Heart right ventricle (tissue), 16 donors: ENCODE measurements around the gene TTC23. TPM values are rescaled to one million over a fixed set of nuclear protein-coding genes. Genes with fewer than 3 reads are reported as not detected.
A peak's percentile ranks its signal among the peaks of the same experiment; 100 is the strongest.

Experiments
- ATAC-seq, 8 donors: fragments of 200-7000 bp; cut with Tn5 transposase; one replicate each; pipeline ENCODE4 v1.9.1; 2020; ENCODE audit warnings: mild to moderate bottlenecking in 8 of 8, moderate library complexity in 8 of 8, moderate number of reproducible peaks in 1 of 8
- DNase-seq, 2 donors: peaks; one replicate each; pipeline ENCODE4 v3.0.0-alpha.2; 2020
- H3K27ac ChIP-seq, 10 donors: fragments of 200-600 bp; sonication (generic) in 2 of 10; one replicate each; pipeline versions ENCODE4 v1.5.0 to v1.8.0; 2020 to 2022; ENCODE audit warnings: mild to moderate bottlenecking in 3 of 10
- H3K27me3 ChIP-seq, 7 donors: fragments of 200-600 bp; one replicate each; pipeline ENCODE4 v1.8.0; 2021 to 2022; ENCODE audit warnings: mild to moderate bottlenecking in 2 of 7
- H3K36me3 ChIP-seq, 9 donors: fragments of 200-600 bp; sonication (generic) in 1 of 9; one replicate each; pipeline versions ENCODE4 v1.5.0 to v1.8.0; 2020 to 2022; ENCODE audit warnings: mild to moderate bottlenecking in 2 of 9
- H3K4me1 ChIP-seq, 9 donors: fragments of 200-600 bp; sonication (generic) in 1 of 9; one replicate each; pipeline versions ENCODE4 v1.5.0 to v1.8.0; 2020 to 2022; ENCODE audit warnings: mild to moderate bottlenecking in 4 of 9
- H3K4me3 ChIP-seq, 10 donors: fragments of 200-600 bp; sonication (generic) in 2 of 10; one replicate each; pipeline versions ENCODE4 v1.5.0 to v1.8.0; 2020 to 2022; ENCODE audit warnings: mild to moderate bottlenecking in 7 of 10, moderate library complexity in 2 of 10
- H3K9me3 ChIP-seq, 11 donors: fragments of 200-600 bp in 10 of 11; sonication (generic) in 2 of 11; one replicate each; pipeline versions ENCODE4 v1.5.0 to v1.8.0; 2013 to 2022; ENCODE audit warnings: mild to moderate bottlenecking in 2 of 11, control low read depth in 1 of 11, moderate library complexity in 1 of 11
- WGBS, 2 donors: extraction: QIAGEN DNeasy Blood & Tissue Kit; methylation state at CpG; one replicate each; pipeline ENCODE4 v1.1.7; 2013; ENCODE audit warnings: inconsistent platforms in 1 of 2; 5-methylcytosine and 5-hydroxymethylcytosine counted together
- intact Hi-C, 10 donors: fragments of 100-400 bp; cut with DNase I; formaldehyde crosslinking; loops; one replicate each; pipeline versions ENCODE4 v1.11.1 to v1.14.2; 2022
- polyA plus RNA-seq, 2 donors: library from polyadenylated mRNA; stranded (reverse); fragments of 200-250 nt; gene quantifications; one replicate each; pipeline ENCODE4 v1.2.3, GENCODE V29; 2013
- total RNA-seq, 10 donors: library from RNA; stranded (reverse); fragmentation: NEBNext Ultra II Directional in 3 of 10; extraction: Animal tissue kit (Norgen Biotek cat#: 25700) in 3 of 10; gene quantifications; one replicate each; pipeline versions ENCODE4 v1.2.1 to v1.2.4, GENCODE V29; 2021 to 2023
- TF ChIP-seq, protein P1 (sequence below), 9 donors: fragments of 200-600 bp; sonication (generic) in 2 of 9; IDR thresholded peaks; one replicate each; pipeline versions ENCODE4 v1.5.0 to v1.8.0; 2021 to 2022; ENCODE audit warnings: antibody characterized with exemption in 9 of 9, mild to moderate bottlenecking in 5 of 9, moderate library complexity in 1 of 9
- donor health status: Arrhythmogenic right ventricular cardiomyopathy.
- donor health status: ischemic (EF 13 %, LVEDD 7.1; RV severe dilation, severe dysfunction).
- donor health status: healthy with polysubstance abuse.
- donor health status: DM: no; HTN: yes; CAD: no.
- donor health status: DM: no; HTN: no; CAD: no.
- donor health status: ischemic (EF 25% LVEDD 6.9; RV normal size, moderate dysfunction).
- donor health status: ischemic (EF 25% LVEDD 5.7; RV mildly dilated, moderate dysfunction).
- donor health status: healthy.
- donor health status: DM: yes; HTN: yes; CAD: no.
- donor health status: Ischemic cardiomyopathy.
- donor health status: ischemic (EF 35%, LVEDD 5.7; RV mildly dilated, moderate dysfunction).
- donor health status: nonischemic (EF 11% LVEDD 7.7; RV severe dilation, severe dysfunction).
- donor health status: DM: yes; HTN: yes; CAD: no.
- donor health status: PGD.
- donor health status: ischemic (EF 29% LVEDD 5.4; RV normal size, mild dysfunction).
- donor health status: nonischemic (EF 23%, LVEDD 6.1; RV moderate dilation, normal function).

Gene TTC23
- total and polyA plus RNA-seq, 12 donors = 6.0 to 16.9 (median 10.9) TPM

DNA sequence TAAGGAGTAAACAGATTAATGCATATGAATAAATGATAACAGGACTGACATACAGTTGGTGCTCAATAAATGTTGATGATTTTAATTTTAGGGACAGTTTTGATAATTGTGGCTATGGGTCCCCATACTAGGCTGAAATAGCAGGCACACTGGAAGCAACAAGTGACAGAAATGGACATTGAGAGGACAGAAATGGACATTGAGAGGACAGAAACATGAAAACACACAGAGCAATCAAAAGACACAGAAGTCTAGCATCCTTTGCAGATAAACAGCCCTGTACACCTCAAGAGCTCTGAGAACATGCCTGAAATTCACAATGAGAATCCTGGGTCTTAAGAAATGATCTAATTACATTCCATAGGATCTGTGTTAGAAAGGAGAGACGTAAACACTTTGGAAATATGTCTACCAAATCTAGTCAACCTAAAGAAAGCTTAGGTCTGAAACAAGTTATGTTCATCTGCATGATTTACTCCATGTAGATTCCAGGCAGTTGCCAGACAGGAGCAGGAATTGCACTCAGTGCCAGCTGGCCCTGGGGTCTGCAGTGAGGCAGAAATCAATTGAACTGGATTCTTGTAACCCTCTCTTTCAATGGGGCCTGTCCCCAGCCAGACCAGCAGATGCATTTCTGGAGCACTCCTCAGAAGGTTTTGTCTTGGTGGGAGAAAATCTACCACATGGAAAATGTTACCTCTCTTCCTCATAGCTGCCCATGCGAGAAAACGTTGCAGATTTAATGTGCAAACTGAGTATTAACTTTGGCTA is 84.2 kb downstream of the TTC23 start:
- DNase-seq = no peak
- H3K9me3 ChIP-seq = no peaks in the 10 kb centered on the region
- peaks cover 0 to 34% (median 13%) of the 10 kb centered on the region in 9 donors for H3K4me1 ChIP-seq
- no peaks in the 10 kb centered on the region for H3K27me3 ChIP-seq
- no peak overlapping the region for H3K27ac ChIP-seq
- TF ChIP-seq, protein P1, sequence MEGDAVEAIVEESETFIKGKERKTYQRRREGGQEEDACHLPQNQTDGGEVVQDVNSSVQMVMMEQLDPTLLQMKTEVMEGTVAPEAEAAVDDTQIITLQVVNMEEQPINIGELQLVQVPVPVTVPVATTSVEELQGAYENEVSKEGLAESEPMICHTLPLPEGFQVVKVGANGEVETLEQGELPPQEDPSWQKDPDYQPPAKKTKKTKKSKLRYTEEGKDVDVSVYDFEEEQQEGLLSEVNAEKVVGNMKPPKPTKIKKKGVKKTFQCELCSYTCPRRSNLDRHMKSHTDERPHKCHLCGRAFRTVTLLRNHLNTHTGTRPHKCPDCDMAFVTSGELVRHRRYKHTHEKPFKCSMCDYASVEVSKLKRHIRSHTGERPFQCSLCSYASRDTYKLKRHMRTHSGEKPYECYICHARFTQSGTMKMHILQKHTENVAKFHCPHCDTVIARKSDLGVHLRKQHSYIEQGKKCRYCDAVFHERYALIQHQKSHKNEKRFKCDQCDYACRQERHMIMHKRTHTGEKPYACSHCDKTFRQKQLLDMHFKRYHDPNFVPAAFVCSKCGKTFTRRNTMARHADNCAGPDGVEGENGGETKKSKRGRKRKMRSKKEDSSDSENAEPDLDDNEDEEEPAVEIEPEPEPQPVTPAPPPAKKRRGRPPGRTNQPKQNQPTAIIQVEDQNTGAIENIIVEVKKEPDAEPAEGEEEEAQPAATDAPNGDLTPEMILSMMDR (IDR thresholded peaks at IDR 0.05) = no peak
- intact Hi-C loops = no loop called here
- H3K4me3 ChIP-seq = no peak overlapping the region
- H3K36me3 ChIP-seq = peaks cover 0 to 77% (median 0%) of the 10 kb centered on the region in 9 donors
- no peak for ATAC-seq
- WGBS, 2 donors = 94 to 96% methylated on average over 3 of the region's 3 CpGs

DNA sequence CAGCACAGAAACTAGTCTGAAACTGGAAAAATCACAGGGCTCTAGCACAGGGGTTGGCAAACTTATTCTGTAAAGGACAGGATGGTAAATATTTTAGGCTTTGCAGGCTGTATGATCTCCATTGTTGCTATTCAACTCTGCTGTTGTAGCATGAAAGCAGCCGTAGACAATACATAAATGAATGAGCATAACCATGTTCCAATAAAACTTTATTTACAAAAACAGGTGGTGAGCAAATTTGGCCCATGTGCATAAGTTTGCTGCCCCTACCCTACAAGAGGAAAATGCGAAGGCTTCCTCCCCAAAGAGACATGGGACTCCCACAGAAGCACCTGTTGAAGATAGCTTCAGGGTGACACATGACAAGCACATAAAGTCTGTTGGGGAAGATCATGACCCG is 85.3 kb downstream of the TTC23 start:
- H3K27me3 ChIP-seq = no peaks in the 10 kb centered on the region
- DNase-seq (no peak), ATAC-seq (no peak)
- TF ChIP-seq, protein P1 (IDR thresholded peaks at IDR 0.05) = no peak
- intact Hi-C loops = no loop called here
- H3K4me3 ChIP-seq = no peak overlapping the region
- H3K9me3 ChIP-seq = no peaks in the 10 kb centered on the region
- H3K4me1 ChIP-seq = peaks cover 0 to 24% (median 2%) of the 10 kb centered on the region in 9 donors
- peaks cover 0 to 75% (median 0%) of the 10 kb centered on the region in 9 donors for H3K36me3 ChIP-seq
- no peak overlapping the region for H3K27ac ChIP-seq
- 97 to 98% methylated on average over 3 of the region's 3 CpGs for WGBS, 2 donors

DNA sequence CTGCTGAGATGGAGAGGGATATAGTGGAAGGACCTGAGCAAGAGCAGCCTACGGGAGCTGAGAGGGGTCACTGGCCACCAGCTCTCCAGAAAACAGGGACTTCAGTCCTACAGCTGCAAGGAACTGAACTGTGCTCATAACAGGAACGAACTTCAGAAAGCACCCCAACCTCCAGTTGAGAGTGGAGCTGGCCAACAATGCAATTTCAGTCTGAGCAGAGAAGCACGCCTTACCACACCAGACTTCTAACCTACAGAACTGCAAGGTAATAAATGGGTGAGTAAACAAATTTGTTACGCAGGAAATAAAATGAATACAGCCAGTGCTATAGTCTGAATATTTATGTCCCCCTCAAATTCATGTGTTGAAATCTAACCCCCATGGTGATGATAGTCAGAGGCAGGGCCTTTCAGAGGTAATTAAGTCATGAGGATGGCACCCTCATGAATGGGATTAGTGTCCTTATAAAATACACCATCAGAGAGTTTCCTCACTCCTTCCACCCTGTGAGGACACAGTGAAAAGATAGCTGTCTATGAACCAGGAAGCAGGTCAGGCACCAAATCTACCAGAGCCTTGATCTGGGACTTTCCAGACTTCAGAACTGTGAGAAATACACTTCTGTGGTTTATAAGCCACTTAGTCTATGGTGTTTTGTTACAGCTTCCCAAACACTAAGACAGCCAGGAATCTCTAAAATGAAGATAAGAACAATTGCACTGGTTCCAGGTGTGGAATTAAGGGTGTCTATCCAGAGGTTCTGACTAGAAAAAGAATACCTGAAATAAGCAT is 85.9 kb downstream of the TTC23 start:
- ATAC-seq (no peak), DNase-seq (no peak)
- Histone ChIP-seq H3K27ac (no peak overlapping the region), H3K9me3 (no peaks in the 10 kb centered on the region), H3K4me3 (no peak overlapping the region), H3K27me3 (no peaks in the 10 kb centered on the region), H3K4me1 (peaks cover 0 to 17% (median 0%) of the 10 kb centered on the region in 9 donors), H3K36me3 (peaks cover 0 to 80% (median 0%) of the 10 kb centered on the region in 9 donors)
- TF ChIP-seq, protein P1 (IDR thresholded peaks at IDR 0.05) = no peak
- intact Hi-C loops = no loop called here
- WGBS, 2 donors = 82 to 96% methylated on average over 4 of the region's 4 CpGs

DNA sequence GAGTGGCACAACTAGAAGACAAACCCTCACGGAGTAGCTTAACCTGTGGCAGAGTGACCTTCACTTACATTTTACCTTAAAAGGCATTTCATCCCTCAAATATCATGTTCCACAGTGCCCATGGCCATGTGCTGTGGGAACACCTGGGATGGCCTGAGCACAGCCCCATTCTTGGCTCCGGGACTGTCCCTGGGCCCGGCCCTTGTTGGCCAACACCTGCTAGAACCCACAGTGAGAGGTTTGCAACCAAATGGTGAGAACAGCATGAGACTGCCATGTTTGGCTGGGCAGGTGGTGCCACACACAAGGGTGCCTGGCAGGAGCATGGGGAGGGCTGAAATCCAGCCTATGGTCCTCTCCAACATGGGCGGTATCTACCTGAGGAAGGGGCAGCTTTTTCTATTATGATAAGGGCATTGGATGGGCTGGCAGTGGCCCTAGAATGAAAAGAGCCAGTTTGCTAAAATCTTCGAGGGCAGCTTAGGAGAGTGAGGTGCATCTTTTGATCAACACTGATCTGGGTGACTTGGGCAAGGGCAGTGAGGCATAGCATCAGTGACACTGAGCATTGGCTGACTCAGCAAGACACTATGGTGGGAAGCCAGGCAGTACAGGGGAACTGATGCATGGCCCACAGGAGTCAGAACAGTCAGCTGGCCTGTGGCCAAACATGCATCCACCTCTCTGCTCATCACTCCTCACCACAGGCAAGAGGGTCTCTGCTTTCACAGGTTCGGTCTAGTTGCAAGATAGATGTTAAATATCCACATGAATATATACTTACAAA is 90.6 kb downstream of the TTC23 start:
- Histone ChIP-seq H3K27ac (no peak overlapping the region), H3K27me3 (no peaks in the 10 kb centered on the region), H3K4me1 (peaks cover 0 to 3% (median 0%) of the 10 kb centered on the region in 9 donors), H3K36me3 (peaks cover 0 to 82% (median 7%) of the 10 kb centered on the region in 9 donors), H3K4me3 (no peak overlapping the region), H3K9me3 (no peaks in the 10 kb centered on the region)
- peak in 1 of 8 donors; percentile 28 for ATAC-seq
- intact Hi-C loops = loop anchor here in 1 of 10 donors (10.0 kb wide), 1 partner anchor 56 kb away; no protein-coding TSS in a partner anchor
- DNase-seq = no peak
- WGBS, 2 donors = 95 to 98% methylated on average over 6 of the region's 6 CpGs
- TF ChIP-seq, protein P1 (IDR thresholded peaks at IDR 0.05) = no peak
